Measurements from ENCODE around the gene LENG9. TPM values are rescaled to one million over a fixed set of nuclear protein-coding genes. Genes with fewer than 3 reads are reported as not detected.

Gene LENG9
- total and polyA plus RNA-seq, 2 of the 13 experiments (the other 11 are each of a cell fraction or from before 2014, with no cell fraction given) = 0.75 to 2.9 TPM

DNA sequence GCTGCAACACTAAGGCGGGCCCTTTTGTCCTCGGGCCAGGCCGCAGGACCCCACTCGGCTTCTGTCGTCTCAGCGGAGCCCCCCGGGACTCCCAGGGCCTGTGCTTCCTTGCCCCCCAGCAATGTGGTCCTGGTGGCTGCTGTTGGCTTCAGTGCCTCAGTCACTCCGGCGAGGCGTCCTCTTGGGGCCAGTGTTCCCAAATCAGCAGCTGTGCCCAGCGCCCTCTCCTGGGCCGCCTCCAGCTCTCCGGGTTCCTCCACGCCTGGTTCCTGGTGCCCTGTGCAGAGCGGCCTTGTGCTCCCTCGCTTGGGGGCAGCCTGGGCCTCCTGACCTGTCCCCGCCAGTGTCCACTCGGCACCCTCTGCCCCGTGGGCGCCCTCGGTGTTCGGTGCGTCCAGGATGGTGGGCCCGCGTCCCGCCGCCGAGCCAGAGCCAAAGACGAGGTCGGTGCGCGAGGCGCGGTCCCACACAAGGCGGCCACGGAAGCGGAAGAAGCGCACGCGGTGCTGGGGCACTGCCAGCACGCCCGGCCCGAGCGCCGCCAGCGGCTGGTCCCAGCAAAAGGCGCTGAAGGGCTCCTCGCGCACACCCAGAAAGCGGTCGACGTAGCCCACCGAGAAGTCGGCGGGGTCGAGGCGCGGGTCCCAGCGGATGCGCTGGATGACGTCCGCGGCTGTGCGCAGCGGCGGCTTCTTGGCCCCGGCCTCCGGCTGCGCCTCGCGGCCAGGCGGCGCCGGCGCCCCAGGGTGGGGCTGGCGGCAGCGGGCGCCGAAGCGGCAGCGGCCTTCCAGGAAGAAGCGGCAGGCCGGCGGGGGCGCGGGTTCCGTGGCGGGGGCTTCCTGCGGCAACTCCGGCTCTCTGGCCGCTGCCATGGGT lies 685 bp downstream of the LENG9 start (continued):
- TF ChIP-seq, protein P1, sequence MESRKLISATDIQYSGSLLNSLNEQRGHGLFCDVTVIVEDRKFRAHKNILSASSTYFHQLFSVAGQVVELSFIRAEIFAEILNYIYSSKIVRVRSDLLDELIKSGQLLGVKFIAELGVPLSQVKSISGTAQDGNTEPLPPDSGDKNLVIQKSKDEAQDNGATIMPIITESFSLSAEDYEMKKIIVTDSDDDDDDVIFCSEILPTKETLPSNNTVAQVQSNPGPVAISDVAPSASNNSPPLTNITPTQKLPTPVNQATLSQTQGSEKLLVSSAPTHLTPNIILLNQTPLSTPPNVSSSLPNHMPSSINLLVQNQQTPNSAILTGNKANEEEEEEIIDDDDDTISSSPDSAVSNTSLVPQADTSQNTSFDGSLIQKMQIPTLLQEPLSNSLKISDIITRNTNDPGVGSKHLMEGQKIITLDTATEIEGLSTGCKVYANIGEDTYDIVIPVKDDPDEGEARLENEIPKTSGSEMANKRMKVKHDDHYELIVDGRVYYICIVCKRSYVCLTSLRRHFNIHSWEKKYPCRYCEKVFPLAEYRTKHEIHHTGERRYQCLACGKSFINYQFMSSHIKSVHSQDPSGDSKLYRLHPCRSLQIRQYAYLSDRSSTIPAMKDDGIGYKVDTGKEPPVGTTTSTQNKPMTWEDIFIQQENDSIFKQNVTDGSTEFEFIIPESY (CRISPR knock-in tag; IDR thresholded peaks at IDR 0.05) = no peak
- TF ChIP-seq SRF (IDR thresholded peaks at IDR 0.05; ENCODE audit: low read depth, low read length) = no peak
- TF ChIP-seq FOXK1 (CRISPR knock-in tag; IDR thresholded peaks at IDR 0.05; ENCODE audit: borderline replicate concordance, low read depth) = no peak
- TF ChIP-seq MATR3 (CRISPR knock-in tag; IDR thresholded peaks at IDR 0.05) = no peak
- TF ChIP-seq ZNF34 (CRISPR knock-in tag; IDR thresholded peaks at IDR 0.05; ENCODE audit: borderline replicate concordance) = no peak
- TF ChIP-seq MAFF (IDR thresholded peaks at IDR 0.05; ENCODE audit: low read depth, low read length) = no peak
- no peak; the same call in 1 of the 2 replicates for TF ChIP-seq PCBP1 (IDR thresholded peaks at IDR 0.05; ENCODE audit: borderline replicate concordance, low read depth, low read length)
- TF ChIP-seq PPARG (CRISPR knock-in tag; conservative IDR thresholded peaks at IDR 0.05) = no peak
- no peak; the same call in 1 of the 2 replicates for TF ChIP-seq ZNF331 (CRISPR knock-in tag; IDR thresholded peaks at IDR 0.05)
- TF ChIP-seq, protein P2, sequence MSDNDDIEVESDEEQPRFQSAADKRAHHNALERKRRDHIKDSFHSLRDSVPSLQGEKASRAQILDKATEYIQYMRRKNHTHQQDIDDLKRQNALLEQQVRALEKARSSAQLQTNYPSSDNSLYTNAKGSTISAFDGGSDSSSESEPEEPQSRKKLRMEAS (IDR thresholded peaks at IDR 0.05) = no peak; the same call in 1 of the 2 replicates
- 0 out of 2 replicates have a peak, but pooled peaks have one; percentile 74 for TF ChIP-seq NCOA5 (CRISPR knock-in tag; IDR thresholded peaks at IDR 0.05)
- no peak; the same call in 1 of the 2 replicates for TF ChIP-seq ZNF235 (CRISPR knock-in tag; IDR thresholded peaks at IDR 0.05; ENCODE audit: borderline replicate concordance)
- TF ChIP-seq ISX (CRISPR knock-in tag; conservative IDR thresholded peaks at IDR 0.05) = no peak
- TF ChIP-seq, protein P3, sequence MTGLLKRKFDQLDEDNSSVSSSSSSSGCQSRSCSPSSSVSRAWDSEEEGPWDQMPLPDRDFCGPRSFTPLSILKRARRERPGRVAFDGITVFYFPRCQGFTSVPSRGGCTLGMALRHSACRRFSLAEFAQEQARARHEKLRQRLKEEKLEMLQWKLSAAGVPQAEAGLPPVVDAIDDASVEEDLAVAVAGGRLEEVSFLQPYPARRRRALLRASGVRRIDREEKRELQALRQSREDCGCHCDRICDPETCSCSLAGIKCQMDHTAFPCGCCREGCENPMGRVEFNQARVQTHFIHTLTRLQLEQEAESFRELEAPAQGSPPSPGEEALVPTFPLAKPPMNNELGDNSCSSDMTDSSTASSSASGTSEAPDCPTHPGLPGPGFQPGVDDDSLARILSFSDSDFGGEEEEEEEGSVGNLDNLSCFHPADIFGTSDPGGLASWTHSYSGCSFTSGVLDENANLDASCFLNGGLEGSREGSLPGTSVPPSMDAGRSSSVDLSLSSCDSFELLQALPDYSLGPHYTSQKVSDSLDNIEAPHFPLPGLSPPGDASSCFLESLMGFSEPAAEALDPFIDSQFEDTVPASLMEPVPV (CRISPR knock-in tag; IDR thresholded peaks at IDR 0.05) = peak; percentile 74; the same call in 1 of the 2 replicates
- TF ChIP-seq ZNF317 (CRISPR knock-in tag; IDR thresholded peaks at IDR 0.05) = 0 out of 2 replicates have a peak, but pooled peaks have one; percentile 43
- no peak for TF ChIP-seq MLLT10 (CRISPR knock-in tag; IDR thresholded peaks at IDR 0.05)
- peak; percentile 75 for TF ChIP-seq ZNF138 (CRISPR knock-in tag; IDR thresholded peaks at IDR 0.05; ENCODE audit: low read depth)
- TF ChIP-seq SP2 (CRISPR knock-in tag; IDR thresholded peaks at IDR 0.05) = peak; percentile 54; the same call in 1 of the 2 replicates
- no peak; the same call in none of the 2 replicates for TF ChIP-seq ELF1 (CRISPR knock-in tag; IDR thresholded peaks at IDR 0.05)
- no peak for TF ChIP-seq ZNF230 (CRISPR knock-in tag; IDR thresholded peaks at IDR 0.05)
- TF ChIP-seq, protein P4, sequence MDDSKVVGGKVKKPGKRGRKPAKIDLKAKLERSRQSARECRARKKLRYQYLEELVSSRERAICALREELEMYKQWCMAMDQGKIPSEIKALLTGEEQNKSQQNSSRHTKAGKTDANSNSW (CRISPR knock-in tag; IDR thresholded peaks at IDR 0.05; ENCODE audit: borderline replicate concordance) = 0 out of 2 replicates have a peak, but pooled peaks have one; percentile 58
- no peak for TF ChIP-seq KDM5A (IDR thresholded peaks at IDR 0.05; ENCODE audit: borderline replicate concordance, low read length)
- TF ChIP-seq ZNF891 (CRISPR knock-in tag; IDR thresholded peaks at IDR 0.05) = no peak
- no peak for TF ChIP-seq MIER2 (CRISPR knock-in tag; IDR thresholded peaks at IDR 0.05)
- no peak; the same call in 1 of the 2 replicates for TF ChIP-seq ZNF225 (CRISPR knock-in tag; IDR thresholded peaks at IDR 0.05)
- TF ChIP-seq ZNF7 (CRISPR knock-in tag; IDR thresholded peaks at IDR 0.05) = no peak
- TF ChIP-seq, protein P5, sequence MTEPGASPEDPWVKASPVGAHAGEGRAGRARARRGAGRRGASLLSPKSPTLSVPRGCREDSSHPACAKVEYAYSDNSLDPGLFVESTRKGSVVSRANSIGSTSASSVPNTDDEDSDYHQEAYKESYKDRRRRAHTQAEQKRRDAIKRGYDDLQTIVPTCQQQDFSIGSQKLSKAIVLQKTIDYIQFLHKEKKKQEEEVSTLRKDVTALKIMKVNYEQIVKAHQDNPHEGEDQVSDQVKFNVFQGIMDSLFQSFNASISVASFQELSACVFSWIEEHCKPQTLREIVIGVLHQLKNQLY (CRISPR knock-in tag; IDR thresholded peaks at IDR 0.05) = no peak

Data from HepG2 (cell line).